B cell (primary cell): ENCODE results near the gene NACC1.
A peak's percentile ranks its signal among the peaks of the same experiment; 100 is the strongest.

Source experiments
- CTCF ChIP-seq: fragments of 200-600 bp; IDR thresholded peaks from one replicate; pipeline ENCODE4 v1.8.0; 2022; ENCODE audit warnings: antibody characterized with exemption, mild to moderate bottlenecking
- EZH2 ChIP-seq: IDR thresholded peaks from 2 replicates; pipeline ENCODE4 v1.6.1; 2012; ENCODE audit warnings: borderline replicate concordance, low read depth, mild to moderate bottlenecking, moderate library complexity, low read length; ENCODE audit not compliant: insufficient read depth, poor library complexity, severe bottlenecking

DNA sequence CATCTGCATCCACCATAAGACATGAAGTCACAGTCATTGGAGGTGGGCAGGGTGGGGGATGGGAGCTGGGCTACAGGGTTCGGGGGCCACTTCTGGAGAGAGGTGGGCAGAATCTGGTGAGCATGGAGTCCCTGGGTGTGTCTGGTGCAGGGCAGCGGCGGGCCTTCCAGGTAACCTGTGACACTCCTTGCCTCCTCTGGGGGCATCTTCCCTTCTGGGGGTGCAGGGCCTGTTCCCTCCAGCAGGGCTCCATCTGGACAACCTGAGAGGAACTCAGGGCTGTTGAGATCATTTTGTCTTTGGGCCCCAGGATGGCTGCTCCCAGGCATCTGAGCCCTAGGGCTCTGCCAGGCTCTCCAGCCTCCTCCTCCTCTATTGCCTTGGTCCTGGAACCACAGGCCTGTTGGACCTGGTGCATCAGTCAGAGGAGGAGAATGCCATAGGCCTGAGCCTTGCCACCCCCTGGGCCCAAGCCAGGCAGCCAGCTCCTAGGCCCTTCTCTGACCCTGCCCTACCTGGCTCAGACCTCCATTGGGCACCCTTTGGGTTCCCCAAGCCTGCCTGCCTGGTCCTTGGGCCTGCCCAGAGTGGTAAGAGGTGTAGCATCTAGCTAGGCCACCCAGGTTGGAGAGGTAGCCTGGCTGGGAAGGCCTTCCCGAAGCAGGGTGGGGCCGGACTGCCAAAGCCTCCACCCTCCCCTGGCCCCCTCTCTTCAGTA lies 28.8 kb upstream of the NACC1 start:
- peak; percentile 56 for TF ChIP-seq CTCF
- no peak for TF ChIP-seq EZH2
